ENCODE data around the gene FGF12.

The FGF12 gene

GRCh38 chr3:192331749-192332385, 395.5 kb downstream of the FGF12 start:
- no peak overlapping the region for H3K4me3 ChIP-seq (ENCODE audit: insufficient read length, low read depth)
- no peaks in the 10 kb centered on the region for H3K36me3 ChIP-seq (ENCODE audit: insufficient read depth, insufficient read length, low read length)
- no peaks in the 10 kb centered on the region for H3K4me1 ChIP-seq (ENCODE audit: insufficient read depth, insufficient read length)
- no peaks in the 10 kb centered on the region for H3K27me3 ChIP-seq (ENCODE audit: insufficient read depth, insufficient read length)
- no peaks in the 10 kb centered on the region for H3K9me3 ChIP-seq (ENCODE audit: insufficient read depth, low read length)
- no peak overlapping the region for H3K9ac ChIP-seq (ENCODE audit: insufficient read length, low read depth)
- TF ChIP-seq ZNF274 (IDR thresholded peaks at IDR 0.05; ENCODE audit: low read depth, low read length), result no peak
- no peak for TF ChIP-seq YY1 (IDR thresholded peaks at IDR 0.05; ENCODE audit: insufficient read depth, insufficient read length)
- no peak for TF ChIP-seq SUZ12 (IDR thresholded peaks at IDR 0.05; ENCODE audit: extremely low read depth, insufficient read depth, insufficient read length)
- DNase-seq (ENCODE audit: low read depth, low spot score), result no peak

DNA sequence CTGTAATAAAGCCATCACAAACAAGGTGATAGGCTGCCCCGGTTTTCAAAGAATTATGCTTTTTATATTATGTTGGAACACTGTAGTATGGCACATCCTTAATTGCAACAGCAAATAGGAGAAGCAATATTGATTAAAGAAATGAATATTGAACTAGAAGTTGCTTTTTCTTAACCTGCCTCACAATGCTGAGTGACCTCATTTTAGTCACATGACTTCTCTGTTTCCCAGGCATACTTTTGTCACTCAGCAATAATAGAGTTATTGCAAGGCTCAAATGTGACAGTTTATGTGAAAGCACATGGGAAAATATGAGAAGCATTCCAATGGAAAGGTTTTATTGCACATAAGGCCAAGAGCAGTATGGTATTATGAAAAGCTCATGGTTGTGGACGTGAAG, 400.7 kb downstream of the FGF12 start:
- no peaks in the 10 kb centered on the region for H3K4me1 ChIP-seq (ENCODE audit: insufficient read depth, insufficient read length)
- no peaks in the 10 kb centered on the region for H3K9me3 ChIP-seq (ENCODE audit: insufficient read depth, low read length)
- TF ChIP-seq SUZ12 (IDR thresholded peaks at IDR 0.05; ENCODE audit: extremely low read depth, insufficient read depth, insufficient read length) (no peak), YY1 (IDR thresholded peaks at IDR 0.05; ENCODE audit: insufficient read depth, insufficient read length) (no peak), ZNF274 (IDR thresholded peaks at IDR 0.05; ENCODE audit: low read depth, low read length) (no peak)
- H3K9ac ChIP-seq (ENCODE audit: insufficient read length, low read depth), result no peak overlapping the region
- no peak overlapping the region for H3K4me3 ChIP-seq (ENCODE audit: insufficient read length, low read depth)
- DNase-seq (ENCODE audit: low read depth, low spot score), result no peak
- H3K27me3 ChIP-seq (ENCODE audit: insufficient read depth, insufficient read length), result no peaks in the 10 kb centered on the region
- H3K36me3 ChIP-seq (ENCODE audit: insufficient read depth, insufficient read length, low read length), result no peaks in the 10 kb centered on the region

GRCh38 chr3:192317564-192317963, 409.8 kb downstream of the FGF12 start:
- H3K36me3 ChIP-seq (ENCODE audit: insufficient read depth, insufficient read length, low read length), result no peaks in the 10 kb centered on the region
- no peak for TF ChIP-seq YY1 (IDR thresholded peaks at IDR 0.05; ENCODE audit: insufficient read depth, insufficient read length)
- DNase-seq (ENCODE audit: low read depth, low spot score), result no peak

GRCh38 chr3:192313605-192314004, 413.7 kb downstream of the FGF12 start:
- Histone ChIP-seq H3K9ac (ENCODE audit: insufficient read length, low read depth) (no peak overlapping the region), H3K36me3 (ENCODE audit: insufficient read depth, insufficient read length, low read length) (no peaks in the 10 kb centered on the region), H3K27me3 (ENCODE audit: insufficient read depth, insufficient read length) (no peaks in the 10 kb centered on the region), H3K4me3 (ENCODE audit: insufficient read length, low read depth) (no peak overlapping the region), H3K9me3 (ENCODE audit: insufficient read depth, low read length) (no peaks in the 10 kb centered on the region), H3K4me1 (ENCODE audit: insufficient read depth, insufficient read length) (no peaks in the 10 kb centered on the region)
- DNase-seq (ENCODE audit: low read depth, low spot score), result no peak
- TF ChIP-seq ZNF274 (IDR thresholded peaks at IDR 0.05; ENCODE audit: low read depth, low read length), result no peak
- TF ChIP-seq YY1 (IDR thresholded peaks at IDR 0.05; ENCODE audit: insufficient read depth, insufficient read length), result no peak
- no peak for TF ChIP-seq SUZ12 (IDR thresholded peaks at IDR 0.05; ENCODE audit: extremely low read depth, insufficient read depth, insufficient read length)

More at GRCh38 chr3:192317564-192317963, 409.8 kb downstream of the FGF12 start:
- Histone ChIP-seq H3K4me1 (ENCODE audit: insufficient read depth, insufficient read length) (no peaks in the 10 kb centered on the region), H3K9ac (ENCODE audit: insufficient read length, low read depth) (no peak overlapping the region), H3K27me3 (ENCODE audit: insufficient read depth, insufficient read length) (no peaks in the 10 kb centered on the region), H3K9me3 (ENCODE audit: insufficient read depth, low read length) (no peaks in the 10 kb centered on the region), H3K4me3 (ENCODE audit: insufficient read length, low read depth) (no peak overlapping the region)

DNA sequence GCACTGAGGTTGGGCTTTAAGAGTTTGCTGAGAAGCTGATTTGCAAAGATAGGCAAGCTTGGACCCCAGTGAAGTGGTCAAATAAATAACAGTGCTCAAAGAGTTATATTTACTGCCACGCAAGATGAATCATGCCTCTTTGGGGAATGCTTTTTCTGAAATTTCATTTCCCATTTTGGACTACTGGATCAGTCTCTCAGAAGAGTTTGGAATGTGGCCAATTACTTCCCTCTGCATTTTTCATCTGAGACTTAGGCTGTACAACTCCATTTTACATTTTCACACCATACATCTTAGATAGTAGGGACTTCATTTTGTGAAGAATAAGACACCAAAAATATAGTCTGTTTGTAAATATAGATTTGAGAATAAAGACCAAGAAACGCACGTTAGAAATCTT, 419.7 kb downstream of the FGF12 start:
- DNase-seq (ENCODE audit: low read depth, low spot score), result no peak
- no peak overlapping the region for H3K9ac ChIP-seq (ENCODE audit: insufficient read length, low read depth)
- no peaks in the 10 kb centered on the region for H3K27me3 ChIP-seq (ENCODE audit: insufficient read depth, insufficient read length)
- no peaks in the 10 kb centered on the region for H3K4me1 ChIP-seq (ENCODE audit: insufficient read depth, insufficient read length)
- H3K4me3 ChIP-seq (ENCODE audit: insufficient read length, low read depth), result no peak overlapping the region
- no peak for TF ChIP-seq ZNF274 (IDR thresholded peaks at IDR 0.05; ENCODE audit: low read depth, low read length)
- TF ChIP-seq YY1 (IDR thresholded peaks at IDR 0.05; ENCODE audit: insufficient read depth, insufficient read length), result no peak
- TF ChIP-seq SUZ12 (IDR thresholded peaks at IDR 0.05; ENCODE audit: extremely low read depth, insufficient read depth, insufficient read length), result no peak
- H3K9me3 ChIP-seq (ENCODE audit: insufficient read depth, low read length), result no peaks in the 10 kb centered on the region
- H3K36me3 ChIP-seq (ENCODE audit: insufficient read depth, insufficient read length, low read length), result no peaks in the 10 kb centered on the region

- Histone ChIP-seq H3K36me3 (ENCODE audit: insufficient read depth, insufficient read length, low read length) (no peaks in the 10 kb centered on the region), H3K4me1 (ENCODE audit: insufficient read depth, insufficient read length) (no peaks in the 10 kb centered on the region), H3K9ac (ENCODE audit: insufficient read length, low read depth) (no peak overlapping the region), H3K27me3 (ENCODE audit: insufficient read depth, insufficient read length) (no peaks in the 10 kb centered on the region), H3K4me3 (ENCODE audit: insufficient read length, low read depth) (no peak overlapping the region), H3K9me3 (ENCODE audit: insufficient read depth, low read length) (no peaks in the 10 kb centered on the region)
- no peak for DNase-seq (ENCODE audit: low read depth, low spot score)
- no peak for TF ChIP-seq YY1 (IDR thresholded peaks at IDR 0.05; ENCODE audit: insufficient read depth, insufficient read length)
- no peak for TF ChIP-seq SUZ12 (IDR thresholded peaks at IDR 0.05; ENCODE audit: extremely low read depth, insufficient read depth, insufficient read length)
- no peak for TF ChIP-seq ZNF274 (IDR thresholded peaks at IDR 0.05; ENCODE audit: low read depth, low read length)
These were observed 424.1 kb downstream of the FGF12 start for GRCh38 chr3:192303235-192303634.

DNA sequence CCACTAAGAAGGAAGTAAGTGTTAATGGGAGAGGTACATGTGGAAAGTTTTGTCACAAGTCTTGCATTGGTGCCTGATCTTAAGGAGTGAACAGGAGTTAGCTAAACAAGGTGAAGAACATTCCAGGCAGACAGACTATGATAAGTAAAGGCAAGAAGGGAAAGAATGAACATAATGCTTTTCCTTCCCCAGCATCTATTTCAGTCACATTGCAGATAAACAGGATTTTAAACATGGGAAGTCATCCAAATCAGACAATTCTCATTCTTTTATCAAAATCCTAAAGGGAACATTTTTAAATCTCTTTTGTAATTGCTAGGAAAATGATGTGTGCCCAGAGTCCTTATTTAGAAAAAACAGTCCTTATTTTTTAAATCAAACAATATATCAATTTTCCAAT, 424.6 kb downstream of the FGF12 start:
- TF ChIP-seq SUZ12 (IDR thresholded peaks at IDR 0.05; ENCODE audit: extremely low read depth, insufficient read depth, insufficient read length), result no peak
- H3K9ac ChIP-seq (ENCODE audit: insufficient read length, low read depth), result no peak overlapping the region
- DNase-seq (ENCODE audit: low read depth, low spot score), result no peak
- no peaks in the 10 kb centered on the region for H3K36me3 ChIP-seq (ENCODE audit: insufficient read depth, insufficient read length, low read length)
- H3K27me3 ChIP-seq (ENCODE audit: insufficient read depth, insufficient read length), result no peaks in the 10 kb centered on the region
- H3K4me3 ChIP-seq (ENCODE audit: insufficient read length, low read depth), result no peak overlapping the region
- no peaks in the 10 kb centered on the region for H3K9me3 ChIP-seq (ENCODE audit: insufficient read depth, low read length)
- H3K4me1 ChIP-seq (ENCODE audit: insufficient read depth, insufficient read length), result no peaks in the 10 kb centered on the region

DNA sequence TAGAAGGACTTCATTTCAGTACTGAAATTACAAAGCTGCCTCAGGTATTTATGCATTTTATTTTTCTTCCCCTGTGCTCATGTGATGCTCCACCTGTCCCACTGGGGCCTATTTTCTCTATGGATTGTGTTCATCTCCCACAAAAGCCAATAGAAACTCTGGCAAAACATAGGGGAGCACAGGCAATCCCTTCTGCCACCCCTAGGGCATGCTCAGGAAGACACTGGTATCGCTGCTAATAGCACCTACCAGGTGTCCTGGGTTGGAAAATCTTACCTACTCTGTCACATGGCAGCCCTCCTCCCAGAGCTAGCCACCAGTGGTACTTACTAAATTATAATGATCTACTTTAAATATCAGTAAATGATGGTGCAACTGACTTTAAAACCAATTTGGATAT, 427.4 kb downstream of the FGF12 start:
- Histone ChIP-seq H3K4me1 (ENCODE audit: insufficient read depth, insufficient read length) (no peaks in the 10 kb centered on the region), H3K27me3 (ENCODE audit: insufficient read depth, insufficient read length) (no peaks in the 10 kb centered on the region), H3K9ac (ENCODE audit: insufficient read length, low read depth) (no peak overlapping the region), H3K9me3 (ENCODE audit: insufficient read depth, low read length) (no peaks in the 10 kb centered on the region), H3K4me3 (ENCODE audit: insufficient read length, low read depth) (no peak overlapping the region), H3K36me3 (ENCODE audit: insufficient read depth, insufficient read length, low read length) (no peaks in the 10 kb centered on the region)
- no peak for DNase-seq (ENCODE audit: low read depth, low spot score)
- TF ChIP-seq YY1 (IDR thresholded peaks at IDR 0.05; ENCODE audit: insufficient read depth, insufficient read length) (no peak), ZNF274 (IDR thresholded peaks at IDR 0.05; ENCODE audit: low read depth, low read length) (no peak), SUZ12 (IDR thresholded peaks at IDR 0.05; ENCODE audit: extremely low read depth, insufficient read depth, insufficient read length) (no peak)
